GM23338 (cell line): Measurements from ENCODE around the gene TRPV5.

ENCODE experiments used
- EZH2phosphoT487 ChIP-seq: fragments of 200-600 bp; sonication (generic); IDR thresholded peaks from one replicate; pipeline ENCODE4 v1.8.1; 2018; ENCODE audit warnings: antibody characterized with exemption; ENCODE audit not compliant: unreplicated experiment
- JUNB ChIP-seq: IDR thresholded peaks from one replicate; pipeline ENCODE4 v1.6.1; 2016; ENCODE audit warnings: antibody characterized with exemption; ENCODE audit not compliant: unreplicated experiment
- POLR2AphosphoS5 ChIP-seq: IDR thresholded peaks from 2 replicates; pipeline ENCODE4 v1.6.1; 2016; ENCODE audit warnings: antibody characterized with exemption, low read depth
- TF ChIP-seq, protein P1 (sequence below): IDR thresholded peaks from one replicate; pipeline ENCODE4 v1.6.1; 2018; ENCODE audit warnings: antibody characterized with exemption; ENCODE audit not compliant: unreplicated experiment
- TF ChIP-seq, protein P2 (sequence below), 2 experiments: fragments of 200-600 bp in 1 of 2; sonication (generic) in 1 of 2; conservative IDR thresholded peaks; 2 replicates each; pipeline versions ENCODE4 v1.5.1 to v1.6.1; 2016 to 2017; ENCODE audit warnings: antibody characterized with exemption in 2 of 2, low read depth in 2 of 2, mild to moderate bottlenecking in 2 of 2, moderate library complexity in 1 of 2
- TF ChIP-seq, protein P3 (sequence below): IDR thresholded peaks from 2 replicates; pipeline ENCODE4 v1.6.1; 2016; ENCODE audit warnings: antibody characterized with exemption

DNA sequence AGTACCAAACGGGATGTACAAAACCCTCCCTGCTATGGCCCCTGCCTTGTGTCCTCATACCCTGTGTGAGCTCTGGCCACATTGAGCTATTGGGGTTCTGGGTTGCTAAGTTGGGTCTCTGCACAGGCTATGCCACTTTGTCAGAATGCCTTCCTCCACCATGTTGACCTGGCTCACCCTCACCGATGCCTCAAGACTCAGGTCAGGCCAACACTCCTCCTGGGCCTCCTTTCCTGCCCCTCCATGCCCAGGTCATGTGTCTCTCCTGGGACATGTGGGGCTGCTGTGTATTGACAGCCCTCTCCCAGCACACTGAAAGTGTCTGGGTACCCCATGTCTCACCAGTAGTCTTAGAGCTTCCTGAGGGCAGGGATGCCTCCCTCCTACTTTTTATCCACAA lies 14.6 kb downstream of the TRPV5 start:
- TF ChIP-seq, protein P1, sequence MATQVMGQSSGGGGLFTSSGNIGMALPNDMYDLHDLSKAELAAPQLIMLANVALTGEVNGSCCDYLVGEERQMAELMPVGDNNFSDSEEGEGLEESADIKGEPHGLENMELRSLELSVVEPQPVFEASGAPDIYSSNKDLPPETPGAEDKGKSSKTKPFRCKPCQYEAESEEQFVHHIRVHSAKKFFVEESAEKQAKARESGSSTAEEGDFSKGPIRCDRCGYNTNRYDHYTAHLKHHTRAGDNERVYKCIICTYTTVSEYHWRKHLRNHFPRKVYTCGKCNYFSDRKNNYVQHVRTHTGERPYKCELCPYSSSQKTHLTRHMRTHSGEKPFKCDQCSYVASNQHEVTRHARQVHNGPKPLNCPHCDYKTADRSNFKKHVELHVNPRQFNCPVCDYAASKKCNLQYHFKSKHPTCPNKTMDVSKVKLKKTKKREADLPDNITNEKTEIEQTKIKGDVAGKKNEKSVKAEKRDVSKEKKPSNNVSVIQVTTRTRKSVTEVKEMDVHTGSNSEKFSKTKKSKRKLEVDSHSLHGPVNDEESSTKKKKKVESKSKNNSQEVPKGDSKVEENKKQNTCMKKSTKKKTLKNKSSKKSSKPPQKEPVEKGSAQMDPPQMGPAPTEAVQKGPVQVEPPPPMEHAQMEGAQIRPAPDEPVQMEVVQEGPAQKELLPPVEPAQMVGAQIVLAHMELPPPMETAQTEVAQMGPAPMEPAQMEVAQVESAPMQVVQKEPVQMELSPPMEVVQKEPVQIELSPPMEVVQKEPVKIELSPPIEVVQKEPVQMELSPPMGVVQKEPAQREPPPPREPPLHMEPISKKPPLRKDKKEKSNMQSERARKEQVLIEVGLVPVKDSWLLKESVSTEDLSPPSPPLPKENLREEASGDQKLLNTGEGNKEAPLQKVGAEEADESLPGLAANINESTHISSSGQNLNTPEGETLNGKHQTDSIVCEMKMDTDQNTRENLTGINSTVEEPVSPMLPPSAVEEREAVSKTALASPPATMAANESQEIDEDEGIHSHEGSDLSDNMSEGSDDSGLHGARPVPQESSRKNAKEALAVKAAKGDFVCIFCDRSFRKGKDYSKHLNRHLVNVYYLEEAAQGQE, result no peak
- TF ChIP-seq, protein P2, sequence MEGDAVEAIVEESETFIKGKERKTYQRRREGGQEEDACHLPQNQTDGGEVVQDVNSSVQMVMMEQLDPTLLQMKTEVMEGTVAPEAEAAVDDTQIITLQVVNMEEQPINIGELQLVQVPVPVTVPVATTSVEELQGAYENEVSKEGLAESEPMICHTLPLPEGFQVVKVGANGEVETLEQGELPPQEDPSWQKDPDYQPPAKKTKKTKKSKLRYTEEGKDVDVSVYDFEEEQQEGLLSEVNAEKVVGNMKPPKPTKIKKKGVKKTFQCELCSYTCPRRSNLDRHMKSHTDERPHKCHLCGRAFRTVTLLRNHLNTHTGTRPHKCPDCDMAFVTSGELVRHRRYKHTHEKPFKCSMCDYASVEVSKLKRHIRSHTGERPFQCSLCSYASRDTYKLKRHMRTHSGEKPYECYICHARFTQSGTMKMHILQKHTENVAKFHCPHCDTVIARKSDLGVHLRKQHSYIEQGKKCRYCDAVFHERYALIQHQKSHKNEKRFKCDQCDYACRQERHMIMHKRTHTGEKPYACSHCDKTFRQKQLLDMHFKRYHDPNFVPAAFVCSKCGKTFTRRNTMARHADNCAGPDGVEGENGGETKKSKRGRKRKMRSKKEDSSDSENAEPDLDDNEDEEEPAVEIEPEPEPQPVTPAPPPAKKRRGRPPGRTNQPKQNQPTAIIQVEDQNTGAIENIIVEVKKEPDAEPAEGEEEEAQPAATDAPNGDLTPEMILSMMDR (conservative IDR thresholded peaks at IDR 0.05; ENCODE audit: low read depth in 2 of 2), result no peak
- TF ChIP-seq POLR2AphosphoS5 (no peak), EZH2phosphoT487 (no peak), JUNB (no peak)
- TF ChIP-seq, protein P3, sequence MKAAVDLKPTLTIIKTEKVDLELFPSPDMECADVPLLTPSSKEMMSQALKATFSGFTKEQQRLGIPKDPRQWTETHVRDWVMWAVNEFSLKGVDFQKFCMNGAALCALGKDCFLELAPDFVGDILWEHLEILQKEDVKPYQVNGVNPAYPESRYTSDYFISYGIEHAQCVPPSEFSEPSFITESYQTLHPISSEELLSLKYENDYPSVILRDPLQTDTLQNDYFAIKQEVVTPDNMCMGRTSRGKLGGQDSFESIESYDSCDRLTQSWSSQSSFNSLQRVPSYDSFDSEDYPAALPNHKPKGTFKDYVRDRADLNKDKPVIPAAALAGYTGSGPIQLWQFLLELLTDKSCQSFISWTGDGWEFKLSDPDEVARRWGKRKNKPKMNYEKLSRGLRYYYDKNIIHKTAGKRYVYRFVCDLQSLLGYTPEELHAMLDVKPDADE, result no peak
